ENCODE measurements around the gene RAPH1.

Gene RAPH1

GRCh38 chr2:203535078-203535783 is at the start of gene RAPH1:
TSS of gene RAPH1 (minus strand) at chr2:203535301. CDS start at chr2:203495353, 39,948 bp downstream.
- no peaks in the 10 kb centered on the region for H3K36me3 ChIP-seq (replicated peaks; ENCODE audit: insufficient read depth, low read length)
- H3K9me2 ChIP-seq (replicated peaks; ENCODE audit: insufficient read depth, low read length) = no peaks in the 10 kb centered on the region
- no peaks in the 10 kb centered on the region for H4K20me1 ChIP-seq (ENCODE audit: insufficient read depth, low read length)
- no peak for TF ChIP-seq EZH2 (optimal IDR thresholded peaks at IDR 0.05; ENCODE audit: low read depth, low read length)
- TF ChIP-seq EZH2phosphoT487 (IDR thresholded peaks at IDR 0.05; ENCODE audit: low read length) = no peak
- no peak for TF ChIP-seq CTCF (IDR thresholded peaks at IDR 0.05; ENCODE audit: low read length)
- H3K4me1 ChIP-seq (ENCODE audit: low read length) = peaks cover 14% of the 10 kb centered on the region; the same call in 1 of the 2 replicates
- H3F3A ChIP-seq (ENCODE audit: insufficient read depth, low read length) = peaks cover 17% of the 10 kb centered on the region
- H3K9me3 ChIP-seq (replicated peaks; ENCODE audit: insufficient read depth, low read length) = no peaks in the 10 kb centered on the region
- H3K4me3 ChIP-seq (ENCODE audit: low read length) = peak within 1 kb of the TSS; percentile 89
- peak within 1 kb of the TSS; percentile 83 for H3K4me2 ChIP-seq (ENCODE audit: low read depth, low read length)
- H2AFZ ChIP-seq (ENCODE audit: low read length) = peak within 1 kb of the TSS; percentile 92
- H3K27me3 ChIP-seq (replicated peaks; ENCODE audit: insufficient read depth, low read length) = no peaks in the 10 kb centered on the region
- H3K79me2 ChIP-seq (ENCODE audit: low read length) = peaks cover 40% of the 10 kb centered on the region
- H3K9ac ChIP-seq (ENCODE audit: low read length) = peak within 1 kb of the TSS; percentile 79
- H3K27ac ChIP-seq (ENCODE audit: low read length) = peak within 1 kb of the TSS; percentile 61; the same call in 1 of the 2 replicates
- DNase-seq = peak; percentile 78

- H3K79me2 ChIP-seq (ENCODE audit: low read length) = no peaks in the 10 kb centered on the region
- no peaks in the 10 kb centered on the region for H3K9me2 ChIP-seq (replicated peaks; ENCODE audit: insufficient read depth, low read length)
- peak overlapping the region; percentile 83; the same call in 1 of the 2 replicates for H3K27ac ChIP-seq (ENCODE audit: low read length)
- no peak overlapping the region for H3K9ac ChIP-seq (ENCODE audit: low read length)
- no peak overlapping the region for H3K4me3 ChIP-seq (ENCODE audit: low read length)
- H3K36me3 ChIP-seq (replicated peaks; ENCODE audit: insufficient read depth, low read length) = no peaks in the 10 kb centered on the region
- no peaks in the 10 kb centered on the region for H3K9me3 ChIP-seq (replicated peaks; ENCODE audit: insufficient read depth, low read length)
- 0 out of 2 replicates have a peak overlapping the region, but pooled peaks have one; percentile 8 for H2AFZ ChIP-seq (ENCODE audit: low read length)
- no peak for TF ChIP-seq CTCF (IDR thresholded peaks at IDR 0.05; ENCODE audit: low read length)
- TF ChIP-seq EZH2phosphoT487 (IDR thresholded peaks at IDR 0.05; ENCODE audit: low read length) = no peak
- TF ChIP-seq EZH2 (optimal IDR thresholded peaks at IDR 0.05; ENCODE audit: low read depth, low read length) = no peak
- H3K27me3 ChIP-seq (replicated peaks; ENCODE audit: insufficient read depth, low read length) = no peaks in the 10 kb centered on the region
- H3K4me1 ChIP-seq (ENCODE audit: low read length) = peaks cover 49% of the 10 kb centered on the region
- peak overlapping the region; percentile 8; the same call in 1 of the 2 replicates for H3K4me2 ChIP-seq (ENCODE audit: low read depth, low read length)
- no peaks in the 10 kb centered on the region for H4K20me1 ChIP-seq (ENCODE audit: insufficient read depth, low read length)
- DNase-seq = no peak
- H3F3A ChIP-seq (ENCODE audit: insufficient read depth, low read length) = peaks cover 25% of the 10 kb centered on the region
Measured at GRCh38 chr2:203584784-203585183, 49.7 kb upstream of the RAPH1 start.

- Histone ChIP-seq H2AFZ (ENCODE audit: low read length) (peak overlapping the region; percentile 27; the same call in 1 of the 2 replicates), H3K4me2 (ENCODE audit: low read depth, low read length) (peak overlapping the region; percentile 78), H3K9ac (ENCODE audit: low read length) (peak overlapping the region; percentile 56; the same call in 1 of the 2 replicates), H3K36me3 (replicated peaks; ENCODE audit: insufficient read depth, low read length) (no peaks in the 10 kb centered on the region), H3K9me2 (replicated peaks; ENCODE audit: insufficient read depth, low read length) (no peaks in the 10 kb centered on the region), H3K27me3 (replicated peaks; ENCODE audit: insufficient read depth, low read length) (no peaks in the 10 kb centered on the region), H3K4me3 (ENCODE audit: low read length) (peak overlapping the region; percentile 5; the same call in 1 of the 2 replicates), H4K20me1 (ENCODE audit: insufficient read depth, low read length) (no peaks in the 10 kb centered on the region), H3K79me2 (ENCODE audit: low read length) (no peaks in the 10 kb centered on the region), H3K4me1 (ENCODE audit: low read length) (peaks cover 60% of the 10 kb centered on the region), H3K27ac (ENCODE audit: low read length) (peak overlapping the region; percentile 83), H3K9me3 (replicated peaks; ENCODE audit: insufficient read depth, low read length) (no peaks in the 10 kb centered on the region), H3F3A (ENCODE audit: insufficient read depth, low read length) (peaks cover 36% of the 10 kb centered on the region)
- peak; percentile 94 for DNase-seq
- no peak for TF ChIP-seq EZH2 (optimal IDR thresholded peaks at IDR 0.05; ENCODE audit: low read depth, low read length)
- no peak for TF ChIP-seq EZH2phosphoT487 (IDR thresholded peaks at IDR 0.05; ENCODE audit: low read length)
- TF ChIP-seq CTCF (IDR thresholded peaks at IDR 0.05; ENCODE audit: low read length) = no peak
Measured at GRCh38 chr2:203583701-203584100, 48.6 kb upstream of the RAPH1 start.

All from MM.1S (cell line).